Measurements from ENCODE around the gene TRIM8. TPM values are rescaled to one million over a fixed set of nuclear protein-coding genes. Genes with fewer than 3 reads are reported as not detected.
A peak's percentile ranks its signal among the peaks of the same experiment; 100 is the strongest.

Gene TRIM8
- total RNA-seq, 1 experiment from 2014 or later, result 61.4 TPM

- H4K20me1 ChIP-seq (ENCODE audit: low read length), result no peaks in the 10 kb centered on the region
- CTCF ChIA-PET, result interaction anchor here (0.6 kb wide), 1 partner anchor 37 kb away, joined by 3 read pairs; no protein-coding TSS in a partner anchor
- H3K9ac ChIP-seq (ENCODE audit: low read length), result peak overlapping the region; percentile 47
- no TSS peak for BruUV-seq (replicated peaks)
- no peak overlapping the region for H3K4me3 ChIP-seq (ENCODE audit: low read length)
- ATAC-seq (no peak), DNase-seq (no peak)
- H3K27me3 ChIP-seq (ENCODE audit: low read length), result no peaks in the 10 kb centered on the region
- H3K9me3 ChIP-seq (ENCODE audit: low read length), result no peaks in the 10 kb centered on the region
- TF ChIP-seq CTCF (conservative IDR thresholded peaks at IDR 0.05; ENCODE audit: low read depth, low read length), result no peak
- no peak for TF ChIP-seq EZH2 (IDR thresholded peaks at IDR 0.05; ENCODE audit: low read length, unreplicated experiment)
- no peak for TF ChIP-seq EZH2phosphoT487 (IDR thresholded peaks at IDR 0.05; ENCODE audit: borderline replicate concordance, low read length)
- POLR2A ChIA-PET (ENCODE audit: unreplicated experiment), result no interaction called here
- no peak overlapping the region for H3K4me2 ChIP-seq (ENCODE audit: low read length)
- H3F3A ChIP-seq (ENCODE audit: low read length, unreplicated experiment), result no peaks in the 10 kb centered on the region
- no peaks in the 10 kb centered on the region for H3K36me3 ChIP-seq (ENCODE audit: low read depth, low read length)
- 0 out of 2 replicates have a peak overlapping the region, but pooled peaks have one; percentile 38 for H2AFZ ChIP-seq (ENCODE audit: low read length)
- intact Hi-C loops (cut with micrococcal nuclease), result no loop called here
- peaks cover 39% of the 10 kb centered on the region for H3K4me1 ChIP-seq (ENCODE audit: insufficient read depth, low read length)
- H3K27ac ChIP-seq (ENCODE audit: low read length), result peak overlapping the region; percentile 70
- H3K9me2 ChIP-seq (replicated peaks; ENCODE audit: low read length), result no peaks in the 10 kb centered on the region
- no peaks in the 10 kb centered on the region for H3K79me2 ChIP-seq (ENCODE audit: low read length)
Measured at GRCh38 chr10:102627291-102627735, 17.0 kb upstream of the TRIM8 start.

- H3K27me3 ChIP-seq (ENCODE audit: low read length), result no peaks in the 10 kb centered on the region
- intact Hi-C loops (cut with micrococcal nuclease), result no loop called here
- peak overlapping the region; percentile 36; the same call in 1 of the 2 replicates for H3K4me2 ChIP-seq (ENCODE audit: low read length)
- POLR2A ChIA-PET (ENCODE audit: unreplicated experiment), result interaction anchor here (0.6 kb wide), 1 partner anchor 60 kb away, joined by 7 read pairs; no protein-coding TSS in a partner anchor
- DNase-seq, result peak; percentile 25
- H2AFZ ChIP-seq (ENCODE audit: low read length), result 0 out of 2 replicates have a peak overlapping the region, but pooled peaks have one; percentile 38
- H3K9me2 ChIP-seq (replicated peaks; ENCODE audit: low read length), result no peaks in the 10 kb centered on the region
- H3F3A ChIP-seq (ENCODE audit: low read length, unreplicated experiment), result no peaks in the 10 kb centered on the region
- H3K27ac ChIP-seq (ENCODE audit: low read length), result peak overlapping the region; percentile 70
- no peaks in the 10 kb centered on the region for H3K36me3 ChIP-seq (ENCODE audit: low read depth, low read length)
- H3K9ac ChIP-seq (ENCODE audit: low read length), result peak overlapping the region; percentile 47
- H3K4me3 ChIP-seq (ENCODE audit: low read length), result no peak overlapping the region
- H3K9me3 ChIP-seq (ENCODE audit: low read length), result no peaks in the 10 kb centered on the region
- no TSS peak for BruUV-seq (replicated peaks)
- TF ChIP-seq EZH2phosphoT487 (IDR thresholded peaks at IDR 0.05; ENCODE audit: borderline replicate concordance, low read length) (no peak), CTCF (conservative IDR thresholded peaks at IDR 0.05; ENCODE audit: low read depth, low read length) (no peak), EZH2 (IDR thresholded peaks at IDR 0.05; ENCODE audit: low read length, unreplicated experiment) (no peak)
- CTCF ChIA-PET, result interaction anchor here (0.6 kb wide), 1 partner anchor 37 kb away, joined by 3 read pairs; no protein-coding TSS in a partner anchor
- H4K20me1 ChIP-seq (ENCODE audit: low read length), result no peaks in the 10 kb centered on the region
- ATAC-seq, result peak; percentile 20
- H3K79me2 ChIP-seq (ENCODE audit: low read length), result no peaks in the 10 kb centered on the region
- peaks cover 44% of the 10 kb centered on the region for H3K4me1 ChIP-seq (ENCODE audit: insufficient read depth, low read length)
Measured at GRCh38 chr10:102627736-102628293, 16.5 kb upstream of the TRIM8 start.

- POLR2A ChIA-PET (ENCODE audit: unreplicated experiment), result interaction anchor here (0.6 kb wide), 1 partner anchor 60 kb away, joined by 7 read pairs; no protein-coding TSS in a partner anchor
- DNase-seq, result peak; percentile 40
- Histone ChIP-seq H2AFZ (ENCODE audit: low read length) (no peak overlapping the region), H3K4me3 (ENCODE audit: low read length) (no peak overlapping the region), H3K79me2 (ENCODE audit: low read length) (no peaks in the 10 kb centered on the region), H3K9ac (ENCODE audit: low read length) (peak overlapping the region; percentile 47), H3K4me2 (ENCODE audit: low read length) (peak overlapping the region; percentile 36; the same call in 1 of the 2 replicates), H3K36me3 (ENCODE audit: low read depth, low read length) (no peaks in the 10 kb centered on the region), H3K4me1 (ENCODE audit: insufficient read depth, low read length) (peaks cover 51% of the 10 kb centered on the region), H3F3A (ENCODE audit: low read length, unreplicated experiment) (no peaks in the 10 kb centered on the region), H4K20me1 (ENCODE audit: low read length) (no peaks in the 10 kb centered on the region), H3K27me3 (ENCODE audit: low read length) (no peaks in the 10 kb centered on the region), H3K9me3 (ENCODE audit: low read length) (no peaks in the 10 kb centered on the region), H3K9me2 (replicated peaks; ENCODE audit: low read length) (no peaks in the 10 kb centered on the region), H3K27ac (ENCODE audit: low read length) (peak overlapping the region; percentile 70)
- no peak for TF ChIP-seq CTCF (conservative IDR thresholded peaks at IDR 0.05; ENCODE audit: low read depth, low read length)
- no peak for TF ChIP-seq EZH2 (IDR thresholded peaks at IDR 0.05; ENCODE audit: low read length, unreplicated experiment)
- TF ChIP-seq EZH2phosphoT487 (IDR thresholded peaks at IDR 0.05; ENCODE audit: borderline replicate concordance, low read length), result no peak
- CTCF ChIA-PET, result no interaction called here
- peak; percentile 8; the same call in 1 of the 2 replicates for ATAC-seq
- BruUV-seq (replicated peaks), result no TSS peak
- intact Hi-C loops (cut with micrococcal nuclease), result no loop called here
Measured at GRCh38 chr10:102628451-102628911, 15.8 kb upstream of the TRIM8 start.

Measured in PC-3 (cell line).